Bone marrow (tissue), 2 donors: ENCODE data around the gene SUPT20HL1.
"Not testable (repeated sequence)": the region's sequence is repeated elsewhere in the genome, so short reads cannot be mapped to it uniquely, and the experiment has no call there.

Experiments used
- DNase-seq, 2 donors: peaks; one replicate each; lab custom pipeline; 2025; lab: John Stamatoyannopoulos, UW

SUPT20HL1 gene

DNA sequence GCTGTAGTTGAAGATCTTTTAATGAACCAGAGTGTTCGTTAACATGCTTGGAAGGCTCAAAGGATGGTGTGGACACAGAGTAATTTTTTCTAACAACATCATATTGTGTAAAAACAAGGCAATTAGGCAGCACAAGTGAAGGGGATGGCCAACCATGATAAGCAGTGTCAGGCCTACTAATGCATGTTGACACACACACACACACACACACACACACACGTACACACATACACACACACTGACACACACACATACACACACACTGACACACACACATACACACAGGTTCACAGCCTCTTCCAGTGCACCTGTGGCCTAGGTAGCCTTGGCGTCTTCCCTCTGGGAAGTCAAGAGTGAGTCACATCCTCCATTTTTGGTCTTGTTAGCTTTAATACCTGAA is at the start of gene SUPT20HL1:
SUPT20HL1 (plus strand) TSS at position 368 of the 400 bp plus-strand sequence. CDS start 2,122 bp downstream, outside the sequence.
- no peak for DNase-seq

DNA sequence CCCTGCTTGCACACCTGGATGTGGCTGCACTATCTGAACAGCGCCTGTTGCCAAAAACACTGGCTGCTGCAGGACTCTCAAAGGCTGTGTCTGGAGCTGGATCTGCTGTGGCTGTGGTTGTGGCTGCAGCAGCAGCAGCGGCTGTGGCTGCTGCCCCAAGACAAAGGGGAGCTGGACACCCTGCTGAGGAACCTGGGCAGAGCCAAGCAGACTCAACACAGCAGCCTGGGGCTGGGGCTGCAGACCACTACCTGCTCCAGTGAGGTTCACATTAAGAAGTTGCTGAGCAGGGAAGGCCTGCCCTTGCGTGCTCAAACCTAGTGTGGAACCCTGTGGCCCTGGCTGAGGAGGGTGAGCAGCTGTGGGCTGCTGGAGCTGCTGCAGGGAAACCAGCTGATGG is 49.5 kb upstream of the SUPT20HL1 start:
- not testable (repeated sequence) for DNase-seq

DNA sequence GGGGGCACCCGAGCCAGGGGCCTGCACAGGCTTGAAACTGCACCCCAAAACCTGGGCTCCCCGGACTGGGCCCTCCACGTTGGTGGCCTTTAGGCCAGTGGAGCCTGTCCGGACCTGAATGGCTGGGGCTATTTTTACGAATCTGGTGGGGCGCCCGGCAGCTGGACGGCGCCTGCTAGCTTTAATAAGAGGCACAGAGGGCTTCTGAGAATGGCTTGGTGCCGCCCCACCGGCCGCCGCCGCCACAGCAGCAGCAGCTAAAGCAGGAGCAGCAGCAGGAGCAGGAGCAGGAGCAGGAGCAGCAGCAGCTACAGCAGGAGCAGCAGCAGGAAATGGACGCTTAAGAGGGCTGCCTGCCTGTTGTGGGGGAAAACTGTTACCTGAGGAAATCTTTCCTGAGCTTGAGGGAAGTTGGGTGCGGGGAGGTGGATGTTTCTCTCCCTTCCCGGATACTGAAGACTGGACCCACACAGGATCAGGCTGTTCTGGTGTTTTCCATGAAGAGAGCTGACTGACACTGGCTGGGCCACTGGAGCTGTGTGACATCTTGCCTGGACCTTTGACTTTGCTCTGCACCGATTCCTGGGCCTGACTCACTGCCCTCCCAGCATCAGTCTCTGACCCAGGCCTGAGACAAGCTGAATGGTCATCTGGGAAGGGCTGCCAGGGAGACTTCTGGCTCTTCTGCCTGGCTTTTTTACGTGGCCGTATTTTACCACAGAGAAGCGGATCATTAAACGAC is 48.8 kb upstream of the SUPT20HL1 start:
- DNase-seq: not testable (repeated sequence)

DNA sequence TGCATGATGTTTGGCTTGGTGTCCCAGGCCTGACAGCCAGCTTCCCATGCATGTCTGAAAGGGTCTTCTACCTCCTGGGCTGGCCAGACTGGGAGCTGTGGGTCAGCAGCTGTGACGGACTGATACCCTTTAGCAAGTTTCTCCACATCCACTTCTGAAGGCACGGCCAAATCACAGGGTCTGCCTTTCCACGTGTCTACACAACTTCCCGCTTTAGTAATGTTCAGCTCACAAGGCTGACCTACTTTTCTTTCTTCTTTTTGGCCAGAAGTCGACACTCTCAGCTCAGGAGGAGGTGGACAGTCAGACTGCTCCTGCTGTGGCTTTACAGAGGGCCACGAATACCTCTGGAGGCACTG is 48.2 kb upstream of the SUPT20HL1 start:
- not testable (repeated sequence) for DNase-seq

DNA sequence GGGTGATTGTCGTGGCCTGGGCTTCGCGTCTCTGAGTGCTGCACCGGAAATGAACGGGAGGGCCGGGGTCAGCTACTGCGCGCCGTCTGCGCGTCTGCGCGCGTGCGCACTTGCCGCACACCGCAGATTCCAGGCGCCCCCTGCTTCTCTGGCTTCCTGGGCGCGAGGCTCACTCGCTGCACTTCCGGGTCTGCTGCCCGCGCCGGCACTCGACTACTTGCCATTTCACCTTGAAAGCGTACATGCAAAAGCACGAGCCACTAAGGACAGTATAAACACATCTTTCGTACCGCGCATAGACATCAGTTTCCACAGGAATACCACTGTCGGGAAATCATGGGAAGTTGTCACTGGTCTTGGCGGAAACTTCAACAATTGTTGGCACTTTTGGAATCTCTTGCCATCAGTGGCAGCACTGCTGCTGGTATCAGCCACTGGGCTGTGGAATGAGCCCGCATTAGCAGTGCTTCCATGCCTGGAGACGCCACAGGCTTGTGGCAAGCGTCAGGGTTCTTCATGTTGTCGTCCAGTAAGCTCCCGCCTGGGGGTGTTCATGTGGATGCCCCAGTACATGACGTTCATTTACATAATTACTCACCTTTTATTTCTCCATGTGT is 46.3 kb upstream of the SUPT20HL1 start, which contains the start of gene SUPT20HL2:
SUPT20HL2 (minus strand) TSS at position 51 of the 617 bp plus-strand sequence. CDS start 754 bp downstream, outside the sequence.
- no peak for DNase-seq

- DNase-seq: no peak
These were observed 44.3 kb upstream of the SUPT20HL1 start for GRCh38 chrX:24316111-24316510.

GRCh38 chrX:24317567-24317966 is 42.9 kb upstream of the SUPT20HL1 start:
- DNase-seq: no peak

DNA sequence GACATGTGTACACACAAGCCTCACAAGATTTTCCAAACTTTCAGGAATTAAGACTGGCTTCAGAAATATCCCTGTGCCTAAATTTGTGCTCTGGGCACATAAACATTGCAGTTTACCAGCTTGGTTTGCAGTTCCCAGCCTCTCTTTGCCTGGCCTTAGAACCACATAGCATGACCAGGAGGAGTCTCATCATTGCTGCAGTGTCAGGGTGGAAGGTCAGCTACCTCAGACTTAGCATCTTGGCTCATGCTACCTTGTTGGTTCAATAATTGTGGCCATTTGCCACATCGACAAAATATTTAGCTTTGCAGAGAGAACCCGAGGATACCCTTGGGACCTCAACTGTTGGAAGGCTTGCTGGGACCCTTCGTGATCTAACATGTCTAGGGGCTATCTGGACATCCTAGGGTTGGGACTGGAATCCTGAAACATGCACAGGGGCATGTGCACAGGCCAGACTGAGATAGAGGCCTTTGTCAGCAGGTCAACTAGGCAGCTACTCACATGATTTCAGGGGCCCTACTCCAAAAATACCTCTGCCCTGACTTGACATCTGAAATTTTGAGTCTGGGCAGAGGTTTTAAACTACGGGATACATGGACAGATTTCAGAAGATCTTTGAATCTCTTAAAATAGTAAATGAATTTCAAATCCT is 38.6 kb upstream of the SUPT20HL1 start:
- DNase-seq: no peak

DNA sequence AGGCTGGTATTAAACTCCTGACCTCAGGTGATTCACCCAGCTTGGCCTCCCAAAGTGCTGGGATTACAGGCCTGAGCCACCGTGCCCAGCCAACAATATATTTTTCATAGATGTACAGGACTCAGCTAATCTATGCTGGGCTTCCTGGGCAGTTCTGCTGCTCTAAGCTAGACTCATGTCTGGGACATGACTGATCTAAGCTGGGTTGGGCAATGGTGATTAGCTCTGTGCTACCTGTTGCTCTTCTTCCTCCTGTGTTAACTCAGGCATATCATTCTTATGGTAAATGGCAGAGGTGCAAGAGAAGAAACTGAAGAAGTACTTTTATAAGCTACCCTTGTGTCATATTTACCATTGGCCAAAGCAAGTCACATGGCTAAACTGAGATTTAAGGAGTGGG is 35.2 kb upstream of the SUPT20HL1 start:
- DNase-seq: no peak

GRCh38 chrX:24332878-24333277 is 27.6 kb upstream of the SUPT20HL1 start:
- no peak for DNase-seq

DNA sequence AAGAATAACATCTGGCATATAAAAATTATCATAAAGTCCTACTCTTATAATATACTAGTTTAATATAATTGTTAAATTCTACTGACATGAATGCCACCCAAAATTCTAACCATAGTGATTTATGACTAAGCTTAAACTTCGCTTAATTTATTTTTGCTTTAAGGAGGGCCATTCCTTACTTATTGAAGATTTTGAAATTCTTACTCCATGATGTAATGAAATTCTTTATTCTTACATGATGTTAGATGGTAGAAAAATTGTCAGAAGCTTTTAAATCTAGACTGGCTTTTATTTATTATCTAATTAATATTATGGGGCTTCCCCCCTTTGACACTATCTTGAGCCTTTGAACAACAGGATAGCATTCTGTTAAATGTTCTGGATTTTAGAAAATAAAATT is 27.1 kb upstream of the SUPT20HL1 start:
- no peak for DNase-seq

- no peak for DNase-seq
These were observed 26.0 kb upstream of the SUPT20HL1 start for GRCh38 chrX:24334461-24334860.

GRCh38 chrX:24335871-24336270 is 24.6 kb upstream of the SUPT20HL1 start:
- no peak for DNase-seq

GRCh38 chrX:24339911-24340310 is 20.5 kb upstream of the SUPT20HL1 start:
- no peak for DNase-seq

GRCh38 chrX:24340501-24340900 is 19.9 kb upstream of the SUPT20HL1 start:
- DNase-seq: no peak

GRCh38 chrX:24341795-24342194 is 18.6 kb upstream of the SUPT20HL1 start:
- DNase-seq: no peak

DNA sequence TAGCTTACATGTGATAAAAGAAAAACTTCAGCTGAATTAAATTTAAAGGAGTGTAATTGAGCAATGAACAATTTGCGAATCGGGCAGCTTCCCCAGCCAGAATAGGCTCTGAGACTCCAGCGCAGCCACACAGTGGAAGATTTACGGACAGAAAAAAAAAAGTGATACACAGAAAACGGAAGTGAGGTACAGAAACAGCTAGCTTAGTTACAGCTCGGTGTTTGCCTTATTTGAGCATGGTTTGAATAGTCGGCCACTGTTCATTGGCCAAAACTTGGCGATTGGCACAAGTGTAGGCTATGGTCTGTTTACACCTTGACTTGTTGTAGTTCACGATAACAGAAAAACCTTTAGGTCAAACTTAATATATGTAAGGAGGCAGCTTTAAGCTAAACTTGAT is 16.7 kb upstream of the SUPT20HL1 start:
- no peak for DNase-seq

- DNase-seq: no peak
These were observed 12.6 kb upstream of the SUPT20HL1 start for GRCh38 chrX:24347881-24348280.

- DNase-seq: no peak
These were observed 10.2 kb upstream of the SUPT20HL1 start for GRCh38 chrX:24350217-24350616.

DNA sequence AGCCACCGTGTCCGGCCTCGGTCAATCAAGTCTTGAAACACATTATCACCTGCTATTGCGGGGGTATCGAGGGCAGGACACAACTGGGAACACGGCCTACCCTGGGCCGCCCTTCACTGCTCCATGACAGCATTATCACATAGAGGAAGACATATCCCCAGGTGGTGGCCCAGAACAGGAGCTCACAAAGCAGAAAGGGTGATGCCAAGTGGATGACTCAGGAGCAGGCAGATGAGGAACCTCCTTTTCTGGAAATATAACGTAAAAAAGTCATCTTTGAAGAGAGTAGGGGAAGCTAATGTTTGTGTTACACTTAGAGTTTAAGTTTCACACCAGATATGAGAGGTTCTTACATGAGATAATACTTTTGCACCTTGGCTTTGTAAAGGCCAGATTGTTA is 5.3 kb upstream of the SUPT20HL1 start:
- no peak for DNase-seq

DNA sequence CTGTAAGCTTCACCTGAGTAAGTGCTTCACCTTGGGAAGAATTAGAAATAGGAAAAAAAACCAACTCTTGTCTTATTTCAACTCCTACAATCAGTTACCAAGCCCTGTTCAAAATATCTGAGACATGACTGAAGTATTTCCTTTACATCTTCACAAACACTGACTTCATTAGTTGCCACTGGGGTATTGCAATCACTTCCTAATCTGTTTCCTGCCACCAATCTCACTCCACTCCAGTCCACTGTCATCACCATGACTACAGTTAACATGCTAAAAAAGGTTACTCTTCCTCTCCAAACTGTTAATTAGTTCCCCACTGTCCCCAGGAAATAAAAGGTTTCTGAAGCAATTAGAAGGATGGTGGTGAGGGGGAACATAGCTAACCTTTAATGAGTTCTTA is 3.3 kb upstream of the SUPT20HL1 start:
- no peak for DNase-seq

DNA sequence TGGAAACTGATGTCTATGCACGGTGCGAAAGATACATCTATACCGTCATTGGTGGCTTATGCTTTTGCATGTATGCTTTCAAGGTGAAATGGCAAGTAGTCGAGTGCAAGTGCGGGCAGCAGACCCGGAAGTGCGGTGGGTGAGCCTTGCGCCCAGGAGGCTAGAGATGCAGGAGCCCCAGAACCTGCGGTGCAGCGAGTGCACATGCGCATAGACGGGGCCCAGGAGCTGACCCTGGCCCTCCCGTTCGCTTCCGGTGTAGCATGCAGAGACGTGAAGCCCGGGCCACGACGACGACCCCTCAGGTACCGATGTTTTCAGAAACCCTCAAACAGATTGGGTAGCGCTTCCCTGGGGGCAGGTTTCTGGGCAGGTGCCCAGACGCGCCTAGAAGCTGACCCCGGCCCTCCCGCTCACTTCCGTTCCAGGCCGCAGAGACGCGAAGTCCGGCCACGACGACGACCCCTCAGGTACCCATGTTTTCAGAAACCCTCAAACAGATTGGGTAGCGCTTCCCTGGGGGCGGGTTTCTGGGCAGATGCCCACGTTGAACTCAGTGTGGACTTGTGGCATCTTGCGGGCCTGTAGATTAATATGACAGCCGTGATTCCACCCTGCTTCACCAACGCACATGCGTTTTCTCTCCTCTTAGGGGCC is 1.8 kb downstream of the SUPT20HL1 start:
- not testable (repeated sequence) for DNase-seq
